AG10803 (cell line): Measurements from ENCODE around the gene ZNF697.
"Not testable (repeated sequence)": the region's sequence is repeated elsewhere in the genome, so short reads cannot be mapped to it uniquely, and the experiment has no call there.

Source experiments
- DNase-seq: peaks from one replicate; pipeline ENCODE4 v3.0.0; 2010; ENCODE audit warnings: low read depth
- H3K4me3 ChIP-seq: 2 replicates; pipeline ENCODE4 v1.5.1; 2011; ENCODE audit warnings: mild to moderate bottlenecking, low read length, control low read depth
- TF ChIP-seq, protein P1 (sequence below): conservative IDR thresholded peaks from 2 replicates; pipeline ENCODE4 v1.5.1; 2011; ENCODE audit warnings: mild to moderate bottlenecking, low read length, control low read depth, inconsistent platforms

ZNF697 gene

DNA sequence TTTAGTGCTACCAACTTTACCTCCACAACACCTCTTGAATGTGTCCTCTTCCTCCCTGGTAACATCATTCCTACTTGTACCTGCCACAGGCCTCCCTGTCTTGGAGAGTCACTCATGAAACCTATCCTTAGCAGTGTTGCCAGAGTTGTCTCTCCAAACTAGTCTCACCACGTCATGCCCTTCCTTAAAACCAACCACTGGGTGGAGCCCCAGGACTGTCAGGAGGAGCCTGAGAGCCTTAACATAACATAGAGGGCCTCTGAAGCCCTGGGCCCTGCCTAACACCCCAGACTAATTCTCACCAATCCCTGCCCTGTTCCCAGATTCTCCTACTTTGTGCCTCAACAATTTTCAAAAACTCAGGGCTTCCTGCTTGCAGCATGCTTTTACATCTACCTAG is 65.3 kb downstream of the ZNF697 start:
- TF ChIP-seq, protein P1, sequence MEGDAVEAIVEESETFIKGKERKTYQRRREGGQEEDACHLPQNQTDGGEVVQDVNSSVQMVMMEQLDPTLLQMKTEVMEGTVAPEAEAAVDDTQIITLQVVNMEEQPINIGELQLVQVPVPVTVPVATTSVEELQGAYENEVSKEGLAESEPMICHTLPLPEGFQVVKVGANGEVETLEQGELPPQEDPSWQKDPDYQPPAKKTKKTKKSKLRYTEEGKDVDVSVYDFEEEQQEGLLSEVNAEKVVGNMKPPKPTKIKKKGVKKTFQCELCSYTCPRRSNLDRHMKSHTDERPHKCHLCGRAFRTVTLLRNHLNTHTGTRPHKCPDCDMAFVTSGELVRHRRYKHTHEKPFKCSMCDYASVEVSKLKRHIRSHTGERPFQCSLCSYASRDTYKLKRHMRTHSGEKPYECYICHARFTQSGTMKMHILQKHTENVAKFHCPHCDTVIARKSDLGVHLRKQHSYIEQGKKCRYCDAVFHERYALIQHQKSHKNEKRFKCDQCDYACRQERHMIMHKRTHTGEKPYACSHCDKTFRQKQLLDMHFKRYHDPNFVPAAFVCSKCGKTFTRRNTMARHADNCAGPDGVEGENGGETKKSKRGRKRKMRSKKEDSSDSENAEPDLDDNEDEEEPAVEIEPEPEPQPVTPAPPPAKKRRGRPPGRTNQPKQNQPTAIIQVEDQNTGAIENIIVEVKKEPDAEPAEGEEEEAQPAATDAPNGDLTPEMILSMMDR = peak; percentile 57

DNA sequence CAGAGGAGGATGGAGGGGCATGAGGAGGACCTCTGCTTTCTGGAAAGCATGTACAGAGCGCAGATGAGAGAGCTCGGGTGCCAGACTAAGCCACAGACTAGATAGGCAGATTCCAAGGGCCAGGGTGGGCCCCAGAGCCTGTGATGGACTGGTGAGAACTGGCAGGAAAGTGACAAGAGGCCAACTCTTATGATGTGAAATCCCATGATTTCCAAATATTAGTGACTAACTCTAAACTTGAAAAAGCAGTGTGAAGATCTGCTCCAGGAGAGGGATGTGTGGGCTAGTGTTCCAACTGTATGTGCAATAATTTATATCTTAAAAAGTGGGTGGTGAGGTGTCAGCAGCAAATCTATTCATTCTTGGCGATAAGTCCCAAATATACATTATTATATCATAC is 67.0 kb downstream of the ZNF697 start:
- not testable (repeated sequence) for DNase-seq, H3K4me3 ChIP-seq

More for the DNA sequence above, 65.3 kb downstream of the ZNF697 start:
- no peak overlapping the region for H3K4me3 ChIP-seq
- DNase-seq = peak; percentile 51

DNA sequence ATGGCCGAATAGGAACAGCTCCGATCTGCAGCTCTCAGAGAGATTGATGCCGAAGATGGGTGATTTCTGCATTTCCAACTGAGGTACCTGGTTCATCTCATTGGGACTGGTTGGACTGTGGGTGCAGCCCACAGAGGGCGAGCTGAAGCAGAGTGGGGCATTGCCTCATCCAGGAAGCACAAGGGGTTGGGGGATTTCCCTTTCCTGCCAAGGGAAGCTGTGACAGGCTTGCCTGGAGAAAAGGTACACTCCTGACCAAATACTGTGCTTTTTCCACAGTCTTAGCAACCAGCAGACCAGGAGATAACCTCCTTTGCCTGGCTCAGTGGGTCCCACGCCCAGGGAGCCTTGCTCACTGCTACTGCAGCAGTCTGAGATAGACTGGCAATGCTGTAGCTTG is 74.2 kb downstream of the ZNF697 start:
- no peak overlapping the region for H3K4me3 ChIP-seq
- DNase-seq = no peak
- TF ChIP-seq, protein P1 = no peak

DNA sequence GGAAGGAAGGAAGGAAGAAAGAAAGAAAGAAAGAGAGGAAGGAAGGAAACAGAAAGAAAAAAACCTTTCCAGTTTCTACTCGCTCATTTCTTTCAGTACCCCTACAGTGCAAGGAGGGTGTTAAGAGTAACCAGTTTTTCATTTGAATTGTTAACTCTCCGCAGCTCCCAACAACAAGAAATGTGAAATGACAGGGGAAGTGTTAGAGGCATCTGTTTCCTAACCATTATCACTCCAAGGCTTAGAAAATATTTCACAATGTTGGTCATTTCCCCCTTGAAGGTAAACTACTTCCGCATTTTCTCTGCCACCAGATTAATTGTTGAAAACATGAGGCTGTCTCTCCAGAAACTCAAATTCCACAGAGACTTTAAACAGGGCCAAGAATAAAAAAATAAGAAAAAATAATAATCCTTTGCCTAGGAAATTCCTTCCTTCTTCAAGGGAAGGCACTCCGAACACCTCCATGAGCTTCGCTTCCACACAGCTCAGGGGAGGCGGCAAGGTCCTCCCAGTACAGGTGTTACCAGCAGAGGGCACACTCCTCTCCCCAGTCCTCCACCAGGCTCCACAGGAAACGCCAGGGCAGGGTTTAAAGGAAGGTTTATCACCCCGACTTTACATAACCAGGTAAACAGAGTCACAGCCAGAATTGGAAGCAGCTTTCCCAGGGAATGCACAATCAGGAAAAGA is 78.0 kb downstream of the ZNF697 start:
- DNase-seq, H3K4me3 ChIP-seq: not testable (repeated sequence)
